ENCODE measurements around the gene OR14K1. TPM values are rescaled to one million over a fixed set of nuclear protein-coding genes. Genes with fewer than 3 reads are reported as not detected.
"Not testable (repeated sequence)": the region's sequence is repeated elsewhere in the genome, so short reads cannot be mapped to it uniquely, and the experiment has no call there.

Gene OR14K1, protein sequence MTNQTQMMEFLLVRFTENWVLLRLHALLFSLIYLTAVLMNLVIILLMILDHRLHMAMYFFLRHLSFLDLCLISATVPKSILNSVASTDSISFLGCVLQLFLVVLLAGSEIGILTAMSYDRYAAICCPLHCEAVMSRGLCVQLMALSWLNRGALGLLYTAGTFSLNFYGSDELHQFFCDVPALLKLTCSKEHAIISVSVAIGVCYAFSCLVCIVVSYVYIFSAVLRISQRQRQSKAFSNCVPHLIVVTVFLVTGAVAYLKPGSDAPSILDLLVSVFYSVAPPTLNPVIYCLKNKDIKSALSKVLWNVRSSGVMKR
- total RNA-seq, result not detected
- long read RNA-seq, result 0 reads

DNA sequence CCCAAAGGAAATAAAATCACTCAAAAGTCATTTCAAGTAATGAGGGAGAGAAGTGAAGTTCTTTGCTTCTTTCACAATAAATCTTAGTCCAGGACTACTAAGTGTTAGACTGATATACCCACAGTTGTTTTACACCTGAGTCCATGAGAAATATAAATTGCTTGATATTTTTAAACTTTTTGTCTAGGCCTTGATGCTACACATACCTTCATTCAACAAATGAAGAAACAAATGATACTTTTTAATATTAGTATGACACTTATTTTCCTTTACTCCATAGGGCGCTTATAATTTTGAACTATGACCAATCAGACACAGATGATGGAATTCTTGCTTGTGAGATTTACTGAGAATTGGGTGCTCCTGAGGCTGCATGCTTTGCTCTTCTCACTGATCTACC lies at the start of gene OR14K1:
TSS of gene OR14K1 (plus strand) at position 301 of the 400 bp plus-strand sequence. CDS start at position 301, 0 bp downstream.
- intact Hi-C loops (cut with DNase I), result no loop called here
- no peak for ATAC-seq
- DNase-seq, result no peak

DNA sequence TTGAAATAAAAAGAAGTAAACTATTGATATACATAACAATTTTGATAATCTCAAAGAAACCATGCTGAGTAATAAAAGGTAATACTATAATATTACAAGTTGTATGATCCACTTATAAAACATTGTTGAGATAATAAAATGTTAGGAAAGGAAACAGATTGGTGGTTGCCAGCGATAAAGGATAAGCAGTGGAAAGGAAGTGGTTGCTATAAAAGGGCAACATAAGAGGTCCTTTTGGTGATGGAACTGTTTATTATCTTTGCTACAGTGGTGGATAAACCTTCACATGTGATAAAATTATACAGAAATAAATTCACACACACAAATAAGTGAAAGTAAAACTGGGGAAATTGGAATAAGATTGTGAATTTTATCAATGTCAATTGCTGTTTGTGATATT lies 37.1 kb upstream of the OR14K1 start:
- ATAC-seq (no peak), DNase-seq (no peak)
- intact Hi-C loops (cut with DNase I), result no loop called here

DNA sequence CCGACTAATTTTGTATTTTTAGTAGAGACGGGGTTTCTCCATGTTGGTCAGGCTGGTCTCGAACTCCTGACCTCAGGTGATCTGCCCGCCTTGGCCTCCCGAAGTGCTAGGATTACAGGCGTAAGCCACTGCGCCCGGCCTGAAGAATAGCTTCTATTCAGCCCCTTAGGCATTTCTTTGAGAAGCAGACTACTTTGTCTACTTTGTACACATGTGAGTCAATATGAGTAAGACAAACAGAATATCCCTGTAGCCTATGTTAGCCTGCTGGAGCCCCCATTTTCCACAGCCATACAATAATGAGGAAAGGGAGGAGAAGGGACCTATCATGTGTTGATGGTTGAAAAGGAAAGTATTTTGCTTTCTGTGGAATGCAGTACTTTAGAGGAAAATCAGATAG lies 27.7 kb upstream of the OR14K1 start:
- intact Hi-C loops (cut with DNase I); ATAC-seq; DNase-seq: not testable (repeated sequence)

DNA sequence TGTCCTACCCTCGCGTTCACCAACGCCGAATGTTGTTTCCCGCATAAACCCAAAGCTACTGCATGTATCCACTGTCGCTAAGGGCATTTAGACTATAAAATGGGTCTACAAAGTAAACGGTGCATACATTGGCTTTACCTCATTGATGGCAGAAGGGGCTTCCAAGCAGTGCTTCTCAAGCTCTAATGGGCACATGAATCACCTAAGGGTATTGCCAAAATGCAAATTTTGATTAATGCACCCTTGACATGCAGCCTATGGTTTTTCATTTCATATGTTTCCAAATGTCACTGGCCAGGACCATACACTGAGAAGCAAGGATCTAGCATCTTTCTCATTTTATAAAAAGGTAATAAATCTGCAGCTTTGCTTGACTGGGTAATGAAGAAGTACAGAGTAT lies 24.7 kb upstream of the OR14K1 start:
- ATAC-seq (no peak), DNase-seq (no peak)
- intact Hi-C loops (cut with DNase I), result no loop called here

DNA sequence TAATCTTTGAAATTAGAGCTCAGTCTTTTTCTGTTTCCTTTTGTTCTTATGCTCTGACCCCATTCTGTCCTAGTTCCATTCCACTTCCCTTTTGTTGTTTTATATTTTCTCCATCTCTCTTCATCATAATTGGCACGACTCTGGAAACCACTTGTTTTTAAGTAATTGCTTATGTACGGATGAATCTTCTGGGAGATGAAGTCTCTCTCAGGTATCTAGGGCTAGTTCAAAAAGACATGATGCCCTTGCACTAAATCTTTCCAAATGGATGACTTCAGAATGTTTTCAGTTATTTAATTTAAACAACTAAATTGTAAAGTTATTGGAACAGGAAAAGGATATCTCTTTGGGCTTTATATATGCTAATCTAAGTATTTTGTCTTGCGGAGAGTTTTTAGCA lies 21.9 kb upstream of the OR14K1 start, which contains the start of gene OR6F1:
TSS of gene OR6F1 (minus strand) at position 101 of the 400 bp plus-strand sequence. CDS start 3,891 bp downstream, outside the sequence.
- ATAC-seq, result no peak
- intact Hi-C loops (cut with DNase I), result no loop called here

DNA sequence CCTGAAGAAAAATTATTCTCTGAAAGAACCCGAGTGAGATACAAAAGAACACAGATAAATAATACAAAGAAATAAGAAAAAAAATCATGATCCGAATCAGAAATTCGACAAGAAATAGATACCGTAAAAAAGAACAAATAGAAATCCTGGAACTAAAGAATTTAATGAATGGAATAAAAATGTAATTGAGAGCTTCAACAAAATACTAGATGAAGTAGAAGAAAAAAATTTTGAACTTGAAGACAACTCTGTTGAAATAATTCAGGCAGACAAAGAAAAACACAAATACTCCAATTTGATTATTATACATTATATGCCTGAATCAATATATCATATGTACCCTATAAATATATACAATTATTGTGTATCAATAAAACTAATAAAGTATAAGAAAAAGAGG lies 17.2 kb upstream of the OR14K1 start:
- DNase-seq, result no peak
- no peak for ATAC-seq
- intact Hi-C loops (cut with DNase I), result no loop called here

More for the DNA sequence above, 21.9 kb upstream of the OR14K1 start, which contains the start of gene OR6F1:
- DNase-seq, result no peak

DNA sequence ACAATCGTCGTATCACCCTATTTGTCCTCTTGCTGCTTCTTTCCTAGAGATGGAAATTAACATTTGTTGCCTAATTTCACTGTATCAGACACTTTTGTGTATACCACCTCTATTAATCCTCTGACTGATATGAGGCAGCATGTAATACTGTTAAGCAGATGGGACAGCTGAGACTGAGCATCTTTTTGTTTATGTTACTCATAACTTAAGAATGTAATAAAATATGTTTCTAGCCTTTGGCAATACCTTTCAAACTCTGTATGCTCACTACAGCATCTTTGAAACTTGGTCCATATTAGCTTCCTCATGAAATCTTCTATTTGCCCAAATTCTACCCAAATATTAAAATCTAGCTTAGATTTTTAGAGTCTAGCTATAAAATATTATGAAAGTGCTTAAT lies 2.3 kb downstream of the OR14K1 start:
- DNase-seq (no peak), ATAC-seq (no peak)
- intact Hi-C loops (cut with DNase I), result no loop called here

DNA sequence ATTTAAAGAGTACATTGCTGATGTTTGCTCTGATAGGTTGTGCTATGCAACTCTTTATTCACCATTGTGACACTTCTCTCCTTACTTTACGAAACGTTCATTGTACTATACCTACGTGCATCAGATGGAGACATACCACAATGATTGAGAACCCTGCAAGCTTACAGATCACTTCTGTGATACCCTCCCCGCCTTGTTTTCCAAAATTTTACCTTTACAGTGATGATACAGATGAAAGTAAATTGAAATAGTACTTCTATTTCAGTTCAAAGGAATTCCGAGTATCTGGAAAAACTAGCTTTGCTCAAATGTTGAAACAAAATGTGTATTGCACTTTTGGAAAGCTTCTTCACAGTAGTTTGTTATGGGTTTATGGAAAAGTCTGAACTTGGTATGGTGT lies 3.3 kb downstream of the OR14K1 start:
- no peak for ATAC-seq
- intact Hi-C loops (cut with DNase I), result no loop called here
- DNase-seq, result no peak

DNA sequence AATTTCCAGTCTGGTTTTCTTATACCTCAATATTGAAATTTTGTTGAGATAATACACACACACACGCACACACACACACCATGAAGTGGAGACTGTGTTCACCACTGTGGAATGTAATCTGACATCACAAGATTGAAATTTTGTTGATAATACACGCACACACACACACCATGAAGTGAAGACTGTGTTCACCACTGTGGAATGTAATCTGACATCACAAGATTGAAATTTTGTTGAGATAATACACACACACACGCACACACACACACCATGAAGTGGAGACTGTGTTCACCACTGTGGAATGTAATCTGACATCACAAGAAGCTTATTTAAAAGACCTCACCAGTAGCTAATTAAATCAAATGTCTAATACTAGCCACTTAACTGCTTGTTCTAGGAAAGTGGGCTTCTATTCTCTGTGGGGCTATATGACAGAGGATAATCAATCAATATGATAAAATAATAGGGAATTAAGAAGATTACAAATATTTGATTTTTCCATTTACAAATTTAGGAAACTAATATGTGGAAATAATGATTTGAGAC lies 3.9 kb downstream of the OR14K1 start:
- intact Hi-C loops (cut with DNase I); DNase-seq: not testable (repeated sequence)
- ATAC-seq, result peak in 1 of 2 donors; percentile 22

DNA sequence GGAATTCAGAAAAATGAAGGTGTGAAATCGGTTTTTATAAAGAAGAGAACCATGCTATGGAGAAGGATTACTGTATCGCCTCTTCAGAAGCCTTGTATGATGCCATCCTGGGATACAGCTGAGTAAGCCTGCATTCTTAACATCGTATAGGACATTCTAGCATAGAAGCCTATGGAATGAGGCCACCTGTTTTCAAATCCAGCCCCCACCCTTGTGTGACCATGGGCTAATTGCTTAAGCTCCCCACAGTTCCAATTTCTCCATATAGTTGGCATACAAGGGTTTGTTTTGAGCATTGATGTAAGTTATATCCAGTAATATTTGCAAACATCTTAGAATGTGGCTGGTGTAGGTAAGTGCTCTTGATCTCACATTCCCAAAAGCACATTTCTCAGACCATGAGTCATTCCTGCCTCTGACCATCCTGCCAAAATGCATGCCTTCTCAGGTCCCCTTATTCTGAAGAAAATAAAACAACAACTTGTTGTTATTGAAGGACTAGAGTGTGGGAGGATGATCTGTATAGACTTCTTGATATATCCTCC lies 8.0 kb downstream of the OR14K1 start:
- ATAC-seq (peak in 1 of 2 donors; percentile 25), DNase-seq (no peak)

DNA sequence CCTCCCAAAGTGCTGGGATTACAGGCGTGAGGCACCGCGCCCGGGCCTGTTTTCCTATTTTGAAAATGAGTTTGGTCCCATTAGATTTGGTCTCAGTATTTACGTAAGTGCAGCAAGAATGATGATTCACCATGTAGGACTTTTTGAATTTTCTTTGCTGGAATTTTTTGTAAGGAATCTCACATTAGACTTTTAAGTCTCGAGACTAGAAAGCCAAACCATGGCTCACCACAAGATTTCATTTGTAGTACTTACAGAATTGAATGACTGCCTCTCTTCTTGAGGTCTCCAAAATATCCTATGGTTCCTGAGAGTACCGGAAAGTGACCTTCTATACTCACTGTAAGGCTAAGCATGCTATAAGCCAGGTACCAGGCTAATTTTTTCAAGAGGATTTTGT lies 9.2 kb downstream of the OR14K1 start:
- intact Hi-C loops (cut with DNase I), result no loop called here
- no peak for DNase-seq
- ATAC-seq, result no peak

More for the DNA sequence above, 8.0 kb downstream of the OR14K1 start:
- intact Hi-C loops (cut with DNase I), result no loop called here

DNA sequence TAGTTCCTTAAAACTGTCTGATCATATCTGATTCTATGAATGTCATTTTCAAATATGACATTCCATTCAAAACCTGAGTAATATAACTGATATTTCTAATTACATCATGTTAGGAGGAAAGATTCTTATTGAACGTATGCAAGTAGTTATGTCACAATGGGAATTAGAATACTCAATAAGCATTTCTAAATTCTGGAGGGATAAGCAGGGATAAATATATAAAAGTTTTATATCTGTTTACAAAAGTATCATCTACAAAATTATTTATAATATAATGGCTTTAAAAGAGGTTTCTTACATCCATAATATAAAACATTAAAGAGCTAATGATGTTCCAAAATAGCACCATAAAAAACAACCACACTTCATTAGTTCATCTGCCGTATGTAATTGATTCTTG lies 9.6 kb downstream of the OR14K1 start, which contains the start of gene OR14A2:
TSS of gene OR14A2 (minus strand) at position 101 of the 400 bp plus-strand sequence.
- no peak for DNase-seq
- no peak for ATAC-seq
- intact Hi-C loops (cut with DNase I), result no loop called here

DNA sequence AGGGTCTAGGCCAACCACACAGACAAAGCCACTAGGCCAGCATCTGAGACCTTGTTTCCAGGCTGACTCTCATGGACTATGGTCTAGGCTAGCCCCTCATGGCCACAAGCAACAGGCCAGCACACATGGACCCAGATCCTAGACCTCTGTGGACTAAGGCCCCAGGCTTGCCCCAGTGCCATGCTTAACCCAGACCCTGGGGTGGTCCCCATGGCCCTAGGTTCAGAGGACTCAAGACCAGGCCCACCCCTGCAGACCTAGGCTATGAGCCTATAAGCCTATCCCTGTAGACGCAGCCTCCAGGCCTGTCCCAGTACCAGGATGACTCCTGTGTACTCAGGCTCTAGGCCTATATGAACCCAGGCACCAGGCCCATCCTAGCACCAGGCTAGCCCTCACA lies 11.5 kb downstream of the OR14K1 start:
- ATAC-seq (no peak), DNase-seq (no peak)
- intact Hi-C loops (cut with DNase I), result no loop called here

DNA sequence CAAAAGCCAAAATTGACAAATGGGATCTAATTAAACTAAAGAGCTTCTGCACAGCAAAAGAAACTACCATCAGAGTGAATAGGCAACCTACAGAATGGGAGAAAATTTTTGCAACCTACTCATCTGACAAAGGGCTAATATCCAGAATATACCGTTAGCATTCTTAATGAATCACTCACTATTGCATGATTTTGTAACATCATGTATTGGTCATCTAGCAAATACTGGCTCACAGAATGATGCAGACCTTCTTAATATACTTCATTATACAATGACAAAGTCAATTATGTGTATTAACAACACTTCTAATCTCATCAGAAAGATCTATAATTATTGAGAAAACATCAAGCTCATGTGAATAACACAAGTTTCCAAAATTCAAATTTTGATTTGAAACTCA lies 15.9 kb downstream of the OR14K1 start:
- DNase-seq; ATAC-seq; intact Hi-C loops (cut with DNase I): not testable (repeated sequence)

DNA sequence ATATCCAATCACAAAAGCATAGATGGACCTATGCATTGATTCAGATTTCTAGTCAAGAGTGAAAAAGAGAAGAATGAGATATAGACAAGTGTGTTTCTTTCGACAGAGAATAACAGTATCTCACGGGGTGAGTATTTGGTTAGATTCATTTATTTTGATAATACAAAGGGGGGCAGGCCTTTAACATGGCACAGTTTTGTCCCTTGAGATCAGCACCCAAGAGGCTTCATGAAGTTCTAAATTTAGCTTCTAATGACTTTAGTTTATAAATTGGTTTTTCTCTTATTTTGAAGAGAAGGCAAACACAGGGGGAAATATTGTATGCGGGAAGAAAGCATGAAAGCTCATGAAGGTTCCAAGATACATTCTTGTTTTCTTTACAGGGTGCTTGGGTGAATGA lies 22.0 kb downstream of the OR14K1 start, which contains the start of gene OR1C1:
TSS of gene OR1C1 (minus strand) at position 101 of the 400 bp plus-strand sequence. CDS start 2,150 bp downstream, outside the sequence.
- ATAC-seq (no peak), DNase-seq (no peak)
- intact Hi-C loops (cut with DNase I), result no loop called here

DNA sequence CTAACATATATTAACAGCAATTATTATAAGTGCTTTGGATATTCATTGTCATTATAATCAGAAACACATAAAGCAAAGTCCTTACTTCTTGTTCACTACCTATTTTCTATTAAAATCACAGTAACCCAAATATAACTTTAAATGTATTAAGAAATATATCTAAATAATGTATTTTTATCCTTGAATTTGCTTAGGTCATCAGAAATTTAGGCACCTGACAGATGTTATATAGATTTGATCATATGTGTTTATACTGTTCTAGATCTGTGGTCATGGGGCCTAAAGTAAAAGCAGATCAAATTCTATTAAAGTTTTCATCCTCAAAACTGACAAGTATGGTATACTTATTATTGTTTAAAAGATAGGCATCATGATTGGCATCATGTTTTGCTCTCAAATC lies 31.2 kb downstream of the OR14K1 start:
- DNase-seq (no peak), ATAC-seq (no peak)
- intact Hi-C loops (cut with DNase I), result no loop called here
